HG03439 (cell line): ENCODE measurements around the gene LGALS14.

Source experiments
- ATAC-seq: cut with Tn5 transposase; IDR thresholded peaks from one replicate; pipeline ENCODE4 v1.9.1; 2021; ENCODE audit warnings: mild to moderate bottlenecking, moderate library complexity; ENCODE audit not compliant: unreplicated experiment

Gene LGALS14

GRCh38 chr19:39740395-39740794 lies 36.1 kb downstream of the LGALS14 start:
- ATAC-seq = no peak

GRCh38 chr19:39745643-39746042 lies 41.4 kb downstream of the LGALS14 start:
- ATAC-seq = no peak

- ATAC-seq = no peak
These were observed 42.7 kb downstream of the LGALS14 start for GRCh38 chr19:39746836-39747529.

GRCh38 chr19:39749981-39750380 lies 45.7 kb downstream of the LGALS14 start:
- no peak for ATAC-seq

GRCh38 chr19:39752390-39752789 lies 48.1 kb downstream of the LGALS14 start:
- ATAC-seq = no peak

GRCh38 chr19:39752795-39753194 lies 48.5 kb downstream of the LGALS14 start:
- no peak for ATAC-seq

DNA sequence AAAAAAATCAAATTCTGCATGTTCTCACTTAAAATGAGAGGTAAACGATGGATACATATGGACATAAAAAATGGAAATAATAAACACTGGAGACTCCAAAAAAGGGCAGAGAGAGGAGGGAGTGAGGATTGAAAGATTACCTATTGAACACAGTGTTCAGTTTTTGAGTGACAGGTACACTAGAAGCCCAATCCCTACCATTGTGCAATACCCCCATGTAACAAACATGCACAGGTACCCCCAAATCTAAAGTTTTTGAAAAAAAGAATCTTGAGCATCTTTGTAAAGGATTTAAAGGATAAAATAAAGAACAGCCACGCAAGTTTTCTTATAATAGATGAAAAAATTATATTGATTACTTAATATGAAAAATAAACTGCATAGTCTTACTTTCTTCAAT lies 50.3 kb downstream of the LGALS14 start:
- ATAC-seq = no peak

DNA sequence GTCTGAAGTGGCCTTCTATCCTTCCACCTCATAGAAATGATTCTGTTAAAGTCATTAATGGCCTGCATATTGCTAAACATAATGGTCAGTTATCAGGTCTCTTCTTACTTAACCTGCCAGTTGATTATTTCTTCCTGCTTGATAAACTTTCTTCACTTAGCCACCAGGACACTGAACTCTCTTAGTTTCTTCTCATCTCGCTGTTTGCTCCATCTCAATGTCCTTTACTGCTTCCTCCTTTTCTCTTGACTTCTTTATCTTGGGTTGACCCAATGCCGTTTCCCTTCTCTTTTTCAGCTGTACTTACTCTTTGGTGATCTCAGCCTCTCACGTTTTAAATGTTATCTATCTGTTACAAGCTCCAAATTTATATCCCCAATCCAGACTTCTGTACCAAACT lies 50.7 kb downstream of the LGALS14 start:
- ATAC-seq = no peak
